ENCODE results near the gene DOCK9. TPM values are rescaled to one million over a fixed set of nuclear protein-coding genes. Genes with fewer than 3 reads are reported as not detected.
A peak's percentile ranks its signal among the peaks of the same experiment; 100 is the strongest.

DOCK9 gene
- total and polyA plus RNA-seq, 2 donors (not counting 3 experiments of a cell fraction or from before 2014, with no cell fraction given), result 147 to 323 TPM

DNA sequence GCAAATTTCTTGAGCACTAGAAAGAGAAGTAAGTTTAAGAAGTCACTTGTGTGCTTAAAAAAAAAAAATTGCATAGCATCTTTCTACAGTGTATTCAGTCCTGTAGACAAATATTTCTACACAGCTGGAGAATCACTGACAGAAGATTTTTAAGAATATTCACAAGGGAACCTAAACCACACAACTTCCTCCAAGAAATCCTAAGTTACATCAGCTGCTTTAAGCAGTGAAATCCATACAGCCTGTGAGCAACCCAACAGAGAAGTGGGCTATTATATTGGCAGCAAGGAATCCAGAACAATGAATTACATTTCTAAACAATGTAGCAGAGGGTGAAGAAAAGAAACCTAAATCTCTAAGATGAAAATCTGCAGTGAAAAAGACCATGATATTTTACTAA, 1.5 kb downstream of the DOCK9 start:
- Histone ChIP-seq H3K27ac (ENCODE audit: insufficient read depth, low read depth, low read length) (peak overlapping the region; percentile 97), H3K9me1 (replicated peaks; ENCODE audit: control insufficient read depth, extremely low read depth, insufficient read depth, low read length) (no peaks in the 10 kb centered on the region), H4K20me1 (replicated peaks; ENCODE audit: control insufficient read depth, extremely low read depth, insufficient read depth, low read length) (no peaks in the 10 kb centered on the region), H3K27me3 (ENCODE audit: control insufficient read depth in 2 of 2, insufficient read depth in 2 of 2, low read length in 2 of 2) (no peaks in the 10 kb centered on the region), H3K9me3 (replicated peaks; ENCODE audit: control insufficient read depth, insufficient read depth, low read length) (no peaks in the 10 kb centered on the region), H3K4me2 (ENCODE audit: insufficient read depth, low read length) (peak overlapping the region; percentile 98), H3K4me3 (replicated peaks in 1 of 3; ENCODE audit: insufficient read depth in 1 of 3, low read depth in 1 of 3, low read length in 3 of 3) (peak overlapping the region; percentile 47 to 100 (median 86)), H3K9ac (replicated peaks; ENCODE audit: extremely low read depth, insufficient read depth, low read length) (peak overlapping the region; percentile 99), H2AFZ (ENCODE audit: low read depth, low read length) (no peak overlapping the region), H3K36me3 (ENCODE audit: control insufficient read depth in 2 of 2, extremely low read depth in 1 of 2, insufficient read depth in 2 of 2, low read length in 2 of 2) (no peaks in the 10 kb centered on the region), H3K4me1 (ENCODE audit: control insufficient read depth, extremely low read depth, insufficient read depth, low read length) (peaks cover 50% of the 10 kb centered on the region), H3K79me2 (ENCODE audit: control insufficient read depth, insufficient read depth, low read length) (peaks cover 58% of the 10 kb centered on the region)
- TSS peak; percentile 57 for BruUV-seq (replicated peaks)
- TF ChIP-seq POLR2A (IDR thresholded peaks at IDR 0.05; ENCODE audit: low read depth, low read length) (no peak), FOS (IDR thresholded peaks at IDR 0.05; ENCODE audit: borderline replicate concordance, insufficient read depth, low read length) (no peak), EZH2 (IDR thresholded peaks at IDR 0.05; ENCODE audit: borderline replicate concordance, low read depth, low read length, severe bottlenecking) (no peak), JUN (IDR thresholded peaks at IDR 0.05; ENCODE audit: borderline replicate concordance, insufficient read depth, insufficient read length, low read depth) (no peak), GATA2 (IDR thresholded peaks at IDR 0.05; ENCODE audit: insufficient read depth, insufficient read length, low read depth, low read length) (no peak), POLR2AphosphoS5 (IDR thresholded peaks at IDR 0.05; ENCODE audit: insufficient read depth, low read depth, low read length) (no peak), MYC (IDR thresholded peaks at IDR 0.05; ENCODE audit: low read depth, low read length) (no peak)
- TF ChIP-seq, protein P1, sequence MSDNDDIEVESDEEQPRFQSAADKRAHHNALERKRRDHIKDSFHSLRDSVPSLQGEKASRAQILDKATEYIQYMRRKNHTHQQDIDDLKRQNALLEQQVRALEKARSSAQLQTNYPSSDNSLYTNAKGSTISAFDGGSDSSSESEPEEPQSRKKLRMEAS (IDR thresholded peaks at IDR 0.05; ENCODE audit: insufficient read depth, insufficient read length), result no peak
- TF ChIP-seq, protein P2, sequence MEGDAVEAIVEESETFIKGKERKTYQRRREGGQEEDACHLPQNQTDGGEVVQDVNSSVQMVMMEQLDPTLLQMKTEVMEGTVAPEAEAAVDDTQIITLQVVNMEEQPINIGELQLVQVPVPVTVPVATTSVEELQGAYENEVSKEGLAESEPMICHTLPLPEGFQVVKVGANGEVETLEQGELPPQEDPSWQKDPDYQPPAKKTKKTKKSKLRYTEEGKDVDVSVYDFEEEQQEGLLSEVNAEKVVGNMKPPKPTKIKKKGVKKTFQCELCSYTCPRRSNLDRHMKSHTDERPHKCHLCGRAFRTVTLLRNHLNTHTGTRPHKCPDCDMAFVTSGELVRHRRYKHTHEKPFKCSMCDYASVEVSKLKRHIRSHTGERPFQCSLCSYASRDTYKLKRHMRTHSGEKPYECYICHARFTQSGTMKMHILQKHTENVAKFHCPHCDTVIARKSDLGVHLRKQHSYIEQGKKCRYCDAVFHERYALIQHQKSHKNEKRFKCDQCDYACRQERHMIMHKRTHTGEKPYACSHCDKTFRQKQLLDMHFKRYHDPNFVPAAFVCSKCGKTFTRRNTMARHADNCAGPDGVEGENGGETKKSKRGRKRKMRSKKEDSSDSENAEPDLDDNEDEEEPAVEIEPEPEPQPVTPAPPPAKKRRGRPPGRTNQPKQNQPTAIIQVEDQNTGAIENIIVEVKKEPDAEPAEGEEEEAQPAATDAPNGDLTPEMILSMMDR (IDR thresholded peaks at IDR 0.05; ENCODE audit: extremely low read depth in 1 of 2, insufficient read depth in 1 of 2, low read depth in 1 of 2, low read length in 2 of 2), result no peak
- no peak for DNase-seq (ENCODE audit: low read depth, low spot score)
- intact Hi-C loops (cut with micrococcal nuclease), result loop anchor here (5.0 kb wide), 2 partner anchors 84 to 111 kb away; no protein-coding TSS in a partner anchor
- no peak for FAIRE-seq
- dilution Hi-C loops (cut with MboI; ENCODE audit: extremely low pct_ligation_motif_present, low sequenced_read_pairs), result no loop called here
- CTCF ChIA-PET, result interaction anchor here (0.9 to 3.8 kb wide), 10 partner anchors 9 to 290 kb away, joined by 3 to 37 read pairs (median 7); no protein-coding TSS in a partner anchor
- POLR2A ChIA-PET, result interaction anchor here (1.1 to 1.6 kb wide), 4 partner anchors 10 to 86 kb away, joined by 3 to 7 read pairs (median 4); no protein-coding TSS in a partner anchor

Measured in endothelial cell of umbilical vein (primary cell).